ENCODE data around the gene PRDM15. TPM values are rescaled to one million over a fixed set of nuclear protein-coding genes. Genes with fewer than 3 reads are reported as not detected.

The PRDM15 gene
- total and polyA plus RNA-seq, 8 donors = 0.92 to 44.6 (median 3.4) TPM

DNA sequence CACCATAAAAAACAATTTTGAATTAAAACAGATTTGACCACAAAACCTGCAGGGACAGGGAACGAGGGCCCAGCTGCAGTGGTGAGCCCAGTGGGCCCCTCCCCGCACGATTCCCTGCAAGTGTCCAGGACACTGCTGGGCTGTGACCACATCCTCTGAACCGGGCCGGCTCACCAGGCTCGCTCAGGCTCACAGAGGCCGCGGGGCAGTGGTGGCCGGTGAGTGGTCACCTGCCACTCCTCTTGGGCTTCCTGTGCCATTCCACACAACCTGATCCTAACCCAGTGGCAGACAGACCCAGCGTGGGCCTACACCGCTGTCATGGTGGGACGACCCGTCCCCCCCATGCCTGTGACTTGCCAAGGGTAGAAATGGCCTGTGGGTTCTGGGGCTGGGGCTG, 75.8 kb downstream of the PRDM15 start:
- Histone ChIP-seq H3K4me1 (peaks cover 7 to 16% (median 12%) of the 10 kb centered on the region in 4 donors), H3K9me3 (no peaks in the 10 kb centered on the region), H3K27me3 (no peaks in the 10 kb centered on the region), H3K4me3 (no peak overlapping the region), H3K36me3 (peaks cover 11 to 62% (median 56%) of the 10 kb centered on the region in 4 donors), H3K27ac (peak overlapping the region in 1 of 5 donors; percentile 24)
- WGBS, 5 donors = 76 to 89% (median 86%) methylated on average over 7 to 13 of the region's 13 CpGs
- TF ChIP-seq EP300 (IDR thresholded peaks at IDR 0.05) = no peak
- DNase-seq = no peak
- intact Hi-C loops (cut with DNase I; ENCODE audit: low total_unique reads) = no loop called here

DNA sequence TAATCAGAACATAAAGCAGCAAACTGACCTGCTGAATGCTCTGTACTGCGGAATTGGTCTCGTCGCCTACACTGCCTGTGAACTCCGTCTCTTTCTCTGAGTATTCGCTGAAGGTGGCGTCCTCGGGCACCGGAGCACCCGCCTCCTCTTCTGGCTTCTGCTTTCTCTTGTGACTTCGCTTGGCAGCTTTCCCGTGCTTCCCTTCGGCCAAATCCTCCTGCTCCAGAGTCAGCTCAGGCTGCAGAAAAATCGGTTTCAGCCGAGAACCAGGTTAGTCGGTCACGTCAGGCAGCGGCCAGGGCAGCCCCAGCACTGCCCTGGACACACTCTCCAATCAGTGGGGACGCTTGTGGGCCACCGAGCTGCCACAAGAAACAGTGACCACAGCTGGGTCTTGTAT, 76.5 kb downstream of the PRDM15 start:
- peak overlapping the region in 2 of 5 donors; percentile 24 to 39 for H3K27ac ChIP-seq
- no peaks in the 10 kb centered on the region for H3K9me3 ChIP-seq
- TF ChIP-seq EP300 (IDR thresholded peaks at IDR 0.05) (no peak), POLR2AphosphoS5 (IDR thresholded peaks at IDR 0.05) (no peak)
- 51 to 85% (median 72%) methylated on average over 19 of the region's 19 CpGs for WGBS, 5 donors
- peaks cover 11 to 59% (median 55%) of the 10 kb centered on the region in 4 donors for H3K36me3 ChIP-seq
- H3K4me3 ChIP-seq = peak overlapping the region in 1 of 4 donors; percentile 4
- peak in 1 of 2 donors; percentile 72 for DNase-seq
- H3K27me3 ChIP-seq = no peaks in the 10 kb centered on the region
- H3K4me1 ChIP-seq = peaks cover 7 to 16% (median 12%) of the 10 kb centered on the region in 4 donors
- intact Hi-C loops (cut with DNase I; ENCODE audit: low total_unique reads) = no loop called here

DNA sequence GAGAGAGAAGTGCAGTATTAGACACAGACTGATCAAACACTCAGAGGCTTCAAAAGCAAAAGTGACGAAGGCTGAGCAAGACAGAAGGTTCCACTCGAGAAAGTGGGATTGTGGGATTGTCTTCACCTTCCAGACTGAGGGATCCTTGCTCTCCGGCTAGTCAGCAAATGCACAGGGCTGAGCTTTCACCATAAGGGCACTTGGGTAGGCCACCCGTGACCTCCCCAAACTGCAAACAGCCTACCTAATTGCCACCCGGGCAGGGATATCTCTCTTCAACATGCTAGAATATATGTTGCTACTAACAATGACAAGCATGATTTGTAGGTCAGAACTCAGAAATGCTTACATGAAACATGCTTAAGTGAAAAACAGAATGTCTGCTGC, 77.0 kb downstream of the PRDM15 start:
- DNase-seq = no peak
- Histone ChIP-seq H3K36me3 (peaks cover 11 to 59% (median 55%) of the 10 kb centered on the region in 4 donors), H3K27ac (peak overlapping the region in 2 of 5 donors; percentile 24 to 39), H3K4me3 (no peak overlapping the region), H3K27me3 (no peaks in the 10 kb centered on the region), H3K4me1 (peaks cover 7 to 16% (median 12%) of the 10 kb centered on the region in 4 donors), H3K9me3 (no peaks in the 10 kb centered on the region)
- 70 to 90% (median 79%) methylated on average over 5 of the region's 5 CpGs for WGBS, 5 donors
- intact Hi-C loops (cut with DNase I; ENCODE audit: low total_unique reads) = no loop called here
- TF ChIP-seq POLR2A (IDR thresholded peaks at IDR 0.05) (no peak), POLR2AphosphoS5 (IDR thresholded peaks at IDR 0.05) (no peak)

DNA sequence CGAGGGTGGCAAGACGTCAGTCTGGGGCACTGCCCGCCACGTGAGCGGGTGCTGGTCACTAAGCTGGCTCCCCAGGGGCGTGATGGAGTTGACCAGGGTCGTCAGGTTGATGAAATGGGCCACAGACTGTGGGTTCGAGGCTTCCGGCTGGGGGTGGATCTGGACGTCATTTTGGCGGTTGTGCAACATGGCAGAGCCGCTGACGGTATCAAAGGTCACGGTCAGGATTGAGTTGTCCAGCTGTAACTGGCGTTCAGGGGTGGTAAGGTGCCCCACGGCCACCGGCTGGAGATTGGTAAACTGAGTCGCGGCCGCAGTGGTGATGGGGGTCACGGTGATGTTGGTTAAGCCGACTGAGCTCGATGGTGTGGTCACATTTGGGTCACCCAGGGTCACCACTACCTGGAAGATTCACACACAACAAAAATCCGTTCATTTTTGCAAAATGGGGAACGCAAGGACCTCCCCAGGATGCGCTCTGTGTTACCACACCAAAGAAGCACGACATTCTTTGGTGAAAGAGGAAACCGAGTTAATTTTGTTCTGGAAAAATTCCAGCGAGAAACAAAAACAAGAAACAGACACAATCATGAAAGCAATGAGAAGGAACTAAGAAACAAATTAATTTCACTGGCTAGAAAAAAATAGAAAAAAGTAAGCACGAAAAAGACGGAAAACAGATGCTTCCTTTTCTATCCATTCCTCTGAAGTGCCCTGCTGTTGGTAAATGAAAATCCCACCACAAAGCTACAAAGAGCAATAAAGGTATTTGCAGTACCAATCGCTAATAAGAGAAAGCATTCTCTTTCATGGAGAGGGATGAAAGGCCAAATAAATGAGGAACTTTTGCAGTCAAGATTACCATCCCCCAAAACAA, 77.6 kb downstream of the PRDM15 start:
- Histone ChIP-seq H3K4me1 (peaks cover 7 to 16% (median 12%) of the 10 kb centered on the region in 4 donors), H3K9me3 (no peaks in the 10 kb centered on the region), H3K27ac (no peak overlapping the region), H3K4me3 (no peak overlapping the region), H3K36me3 (peaks cover 11 to 59% (median 55%) of the 10 kb centered on the region in 4 donors), H3K27me3 (no peaks in the 10 kb centered on the region)
- 84 to 91% (median 89%) methylated on average over 32 of the region's 32 CpGs for WGBS, 5 donors
- no peak for DNase-seq
- no peak for TF ChIP-seq POLR2A (IDR thresholded peaks at IDR 0.05)
- TF ChIP-seq, protein P1, sequence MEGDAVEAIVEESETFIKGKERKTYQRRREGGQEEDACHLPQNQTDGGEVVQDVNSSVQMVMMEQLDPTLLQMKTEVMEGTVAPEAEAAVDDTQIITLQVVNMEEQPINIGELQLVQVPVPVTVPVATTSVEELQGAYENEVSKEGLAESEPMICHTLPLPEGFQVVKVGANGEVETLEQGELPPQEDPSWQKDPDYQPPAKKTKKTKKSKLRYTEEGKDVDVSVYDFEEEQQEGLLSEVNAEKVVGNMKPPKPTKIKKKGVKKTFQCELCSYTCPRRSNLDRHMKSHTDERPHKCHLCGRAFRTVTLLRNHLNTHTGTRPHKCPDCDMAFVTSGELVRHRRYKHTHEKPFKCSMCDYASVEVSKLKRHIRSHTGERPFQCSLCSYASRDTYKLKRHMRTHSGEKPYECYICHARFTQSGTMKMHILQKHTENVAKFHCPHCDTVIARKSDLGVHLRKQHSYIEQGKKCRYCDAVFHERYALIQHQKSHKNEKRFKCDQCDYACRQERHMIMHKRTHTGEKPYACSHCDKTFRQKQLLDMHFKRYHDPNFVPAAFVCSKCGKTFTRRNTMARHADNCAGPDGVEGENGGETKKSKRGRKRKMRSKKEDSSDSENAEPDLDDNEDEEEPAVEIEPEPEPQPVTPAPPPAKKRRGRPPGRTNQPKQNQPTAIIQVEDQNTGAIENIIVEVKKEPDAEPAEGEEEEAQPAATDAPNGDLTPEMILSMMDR (IDR thresholded peaks at IDR 0.05) = no peak
- TF ChIP-seq POLR2AphosphoS5 (IDR thresholded peaks at IDR 0.05) = no peak
- no peak for TF ChIP-seq EP300 (IDR thresholded peaks at IDR 0.05)
- intact Hi-C loops (cut with DNase I; ENCODE audit: low total_unique reads) = no loop called here

DNA sequence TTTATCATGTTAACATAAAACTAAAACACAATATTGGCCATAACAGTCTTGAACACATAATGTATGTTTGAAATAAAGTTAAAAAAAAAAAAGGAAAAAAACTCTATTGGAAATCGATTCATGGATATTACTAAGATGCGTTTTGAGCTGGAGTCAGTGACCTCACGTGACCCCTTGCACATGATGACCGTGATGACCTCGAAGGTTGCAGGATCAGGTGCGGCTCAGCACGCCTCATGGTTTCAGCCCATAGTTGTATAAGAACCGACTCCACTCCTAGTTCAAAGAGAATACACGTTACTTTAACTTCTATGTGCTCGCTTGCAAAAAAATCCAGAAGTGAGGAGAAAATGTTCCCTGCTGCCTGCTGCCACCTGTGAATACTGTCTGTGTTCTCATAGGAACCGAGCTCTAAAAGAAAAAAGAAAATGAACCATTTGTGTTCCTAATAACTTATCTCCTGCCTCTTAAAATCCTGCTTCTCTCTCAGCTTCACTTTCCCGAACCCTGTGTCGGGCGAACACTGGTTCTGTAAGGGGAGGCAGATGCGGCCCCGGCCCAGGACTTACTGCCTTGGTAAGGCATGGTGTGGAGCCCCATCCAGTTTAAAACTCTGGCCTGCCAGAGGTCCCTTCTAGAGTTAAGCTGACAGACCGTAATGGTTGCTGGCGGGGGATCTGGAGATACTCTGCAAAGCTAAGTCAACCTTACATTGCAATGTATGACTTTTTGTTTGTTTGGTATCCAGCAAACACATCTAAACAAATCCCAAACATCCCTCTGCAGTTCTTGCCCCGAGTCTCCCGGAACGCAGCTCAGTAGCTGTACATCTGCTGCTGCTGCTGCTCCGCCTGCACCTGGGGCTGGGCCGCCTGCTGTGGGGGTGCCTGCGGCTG, 78.5 kb downstream of the PRDM15 start:
- TF ChIP-seq POLR2AphosphoS5 (IDR thresholded peaks at IDR 0.05) (no peak), EP300 (IDR thresholded peaks at IDR 0.05) (no peak), POLR2A (IDR thresholded peaks at IDR 0.05) (no peak)
- TF ChIP-seq, protein P1 (IDR thresholded peaks at IDR 0.05) = no peak
- Histone ChIP-seq H3K27me3 (no peaks in the 10 kb centered on the region), H3K4me1 (peaks cover 7 to 16% (median 12%) of the 10 kb centered on the region in 4 donors), H3K27ac (no peak overlapping the region), H3K36me3 (peaks cover 11 to 59% (median 55%) of the 10 kb centered on the region in 4 donors), H3K9me3 (no peaks in the 10 kb centered on the region), H3K4me3 (no peak overlapping the region)
- intact Hi-C loops (cut with DNase I; ENCODE audit: low total_unique reads) = no loop called here
- peak in 1 of 2 donors; percentile 31 for DNase-seq
- WGBS, 5 donors = 78 to 89% (median 86%) methylated on average over 24 of the region's 24 CpGs

All from stomach (tissue), 9 donors.